Fibroblast of pulmonary artery (primary cell): Measurements from ENCODE around the gene LRRC57.

Experiments
- DNase-seq: peaks from one replicate; pipeline ENCODE4 v3.0.0-alpha.2; 2010; ENCODE audit warnings: low read depth
- H3K4me3 ChIP-seq: replicated peaks from 2 replicates; pipeline ENCODE4 v1.5.1; 2011; ENCODE audit warnings: low read depth, mild to moderate bottlenecking, control low read depth, low read length, moderate library complexity
- CTCF ChIP-seq: IDR thresholded peaks from 2 replicates; pipeline ENCODE4 v1.5.1; 2011; ENCODE audit warnings: mild to moderate bottlenecking, control low read depth, low read length, inconsistent platforms; ENCODE audit errors: missing control alignments

Gene LRRC57

GRCh38 chr15:42548249-42549031 lies at the start of gene LRRC57, which contains the start of gene HAUS2:
LRRC57 (minus strand) TSS chr15:42548793; CDS start chr15:42548434, 359 bp downstream.
HAUS2 (plus strand) TSS chr15:42548838; CDS start chr15:42548873, 35 bp downstream.
- TF ChIP-seq CTCF: no peak
- H3K4me3 ChIP-seq: peak within 1 kb of the TSS; percentile 99
- DNase-seq: peak; percentile 84

DNA sequence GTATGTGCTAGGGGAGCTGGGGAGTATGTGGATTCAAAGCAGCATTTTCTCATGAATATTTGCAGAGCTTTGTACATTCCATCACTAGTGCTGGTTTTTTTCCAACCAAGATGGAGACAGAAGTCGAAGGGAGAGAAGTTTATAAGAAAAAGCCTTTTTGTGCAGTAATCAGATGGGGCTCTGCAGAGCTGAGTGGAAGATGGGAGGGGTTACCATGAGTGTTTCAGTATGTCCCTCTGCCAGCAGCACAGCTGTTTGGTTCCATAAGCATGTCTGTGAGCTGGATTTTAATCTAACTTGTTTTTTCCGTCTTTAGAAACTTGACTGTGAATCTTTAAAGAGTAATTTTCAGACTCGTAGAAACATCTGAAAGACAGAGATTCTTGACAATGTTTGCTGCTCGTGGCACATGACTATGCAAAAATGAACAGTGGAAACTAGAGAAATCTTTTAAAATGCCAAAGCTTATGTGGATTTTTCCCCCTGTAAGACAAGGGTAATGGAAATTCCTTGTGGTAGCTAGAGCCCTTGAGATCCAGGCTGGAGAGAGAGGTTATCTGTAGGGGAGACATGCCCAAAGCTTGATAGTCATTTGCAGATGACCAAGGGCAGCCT lies 47.1 kb upstream of the LRRC57 start:
- DNase-seq: peak; percentile 48
- H3K4me3 ChIP-seq: no peak overlapping the region
- no peak for TF ChIP-seq CTCF

- no peak for DNase-seq
- H3K4me3 ChIP-seq: no peak overlapping the region
- TF ChIP-seq CTCF: no peak
Measured at GRCh38 chr15:42594095-42594494, 45.5 kb upstream of the LRRC57 start.

DNA sequence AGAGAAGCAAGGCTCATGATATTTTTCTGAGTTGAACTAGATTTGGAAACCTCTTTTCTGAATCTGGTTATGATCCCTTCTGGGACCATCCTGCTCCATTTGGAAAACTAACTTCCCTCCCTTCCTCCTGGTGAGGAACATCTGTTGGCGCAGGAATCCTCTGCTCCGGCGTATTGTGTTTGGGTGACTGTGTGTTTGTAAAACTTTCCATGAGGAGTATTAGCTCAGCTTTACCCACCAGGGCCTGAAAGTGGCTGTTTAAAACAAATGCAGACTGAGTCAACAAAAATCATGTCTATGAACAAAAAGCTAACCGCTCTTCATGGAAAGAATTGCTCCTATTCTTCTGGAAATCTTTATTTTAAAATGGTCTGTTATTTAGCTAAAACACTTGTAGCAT lies 44.5 kb upstream of the LRRC57 start:
- TF ChIP-seq CTCF: no peak
- DNase-seq: no peak
- H3K4me3 ChIP-seq: no peak overlapping the region

GRCh38 chr15:42592716-42593115 lies 44.1 kb upstream of the LRRC57 start:
- DNase-seq: no peak
- TF ChIP-seq CTCF: no peak
- H3K4me3 ChIP-seq: no peak overlapping the region

DNA sequence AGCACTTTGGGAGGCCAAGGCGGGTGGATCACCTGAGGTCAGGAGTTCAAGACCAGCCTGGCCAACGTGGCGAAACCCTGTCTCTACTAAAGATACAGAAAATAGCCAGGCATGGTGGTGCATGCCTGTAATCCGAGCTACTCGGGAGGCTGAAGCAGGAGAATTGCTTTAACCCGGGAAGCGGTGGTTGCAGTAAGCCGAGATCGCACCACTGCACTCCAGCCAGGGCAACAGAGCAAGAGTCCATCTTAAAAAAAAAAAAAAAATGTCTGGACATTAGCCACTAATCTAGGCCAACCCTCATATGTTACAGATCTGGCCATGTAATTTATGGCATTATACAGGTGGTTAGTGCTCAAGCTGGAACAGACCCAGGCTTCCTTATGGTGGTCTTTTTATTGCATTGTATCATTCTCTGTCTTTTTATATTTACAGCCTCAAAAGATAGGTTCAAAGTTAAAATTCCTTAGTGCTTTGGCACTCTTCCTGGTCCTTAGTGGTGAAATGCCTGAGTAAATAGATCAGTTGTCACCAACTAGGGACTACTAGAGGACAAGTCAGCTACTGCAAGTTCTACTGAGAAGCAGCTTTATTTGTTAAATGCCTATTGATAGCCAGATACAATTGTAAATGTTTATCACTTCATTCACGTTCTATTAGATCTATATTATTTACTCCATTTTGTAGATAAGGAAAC lies 42.8 kb upstream of the LRRC57 start:
- peak; percentile 60 for DNase-seq
- no peak overlapping the region for H3K4me3 ChIP-seq
- TF ChIP-seq CTCF: peak; percentile 37
